Heart left ventricle (tissue), 13 donors: ENCODE data around the gene PPTC7.

ENCODE experiments used
- POLR2A ChIP-seq, 2 donors: fragments of 450-650 bp; IDR thresholded peaks; one replicate each; pipeline ENCODE4 v1.6.1; 2017; ENCODE audit warnings: antibody characterized with exemption in 2 of 2, mild to moderate bottlenecking in 2 of 2, moderate library complexity in 2 of 2
- TF ChIP-seq, protein P1 (sequence below), 12 donors: fragments of 200-600 bp; sonication (generic) in 4 of 12; IDR thresholded peaks; one replicate each; pipeline versions ENCODE4 v1.5.0 to v1.8.0; 2018 to 2022; ENCODE audit warnings: antibody characterized with exemption in 12 of 12, mild to moderate bottlenecking in 5 of 12
- donor health status: ischemic (EF 13 %, LVEDD 7.1; RV severe dilation, severe dysfunction).
- donor health status: DM: no; HTN: yes; CAD: no.
- donor health status: DM: no; HTN: no; CAD: no.
- donor health status: ischemic (EF 25% LVEDD 6.9; RV normal size, moderate dysfunction).
- donor health status: ischemic (EF 25% LVEDD 5.7; RV mildly dilated, moderate dysfunction).
- donor health status: ischemic (EF 35%, LVEDD 5.7; RV mildly dilated, moderate dysfunction).
- donor health status: nonischemic (EF 11% LVEDD 7.7; RV severe dilation, severe dysfunction).
- donor health status: DM: yes; HTN: yes; CAD: no.
- donor health status: PGD.
- donor health status: ischemic (EF 29% LVEDD 5.4; RV normal size, mild dysfunction).
- donor health status: nonischemic (EF 23%, LVEDD 6.1; RV moderate dilation, normal function).

DNA sequence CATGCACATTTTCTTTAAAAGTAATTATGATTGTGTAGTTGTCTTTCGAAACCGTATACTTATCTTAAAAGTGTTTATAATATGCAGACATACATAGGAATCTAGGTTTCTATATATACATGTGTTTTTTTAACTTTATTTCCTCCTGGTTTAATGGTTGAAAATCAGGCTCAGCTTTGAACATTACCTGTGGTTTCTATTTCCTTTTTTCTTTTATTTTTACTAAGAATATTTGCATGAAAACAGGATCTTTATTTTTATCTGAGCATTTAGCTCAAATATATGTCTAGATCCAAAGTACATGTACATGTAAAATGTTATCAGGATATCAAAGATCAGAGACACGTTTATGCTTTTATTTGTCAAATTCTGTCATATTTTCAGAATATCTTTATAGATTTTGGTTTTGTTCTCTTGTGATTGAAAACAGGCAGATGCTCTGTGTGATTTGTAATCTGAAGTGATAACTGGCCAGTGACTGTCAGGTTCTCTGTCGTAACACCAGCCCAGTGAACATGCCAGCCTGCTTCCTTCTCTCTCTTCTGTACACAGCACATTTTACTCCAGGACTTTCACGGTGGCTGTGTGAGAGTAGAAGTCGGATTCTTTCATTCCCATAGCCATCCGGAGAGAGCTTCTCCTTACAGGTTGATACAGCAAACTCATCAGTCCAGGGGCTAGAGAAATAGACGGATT, 44.5 kb upstream of the PPTC7 start:
- TF ChIP-seq, protein P1, sequence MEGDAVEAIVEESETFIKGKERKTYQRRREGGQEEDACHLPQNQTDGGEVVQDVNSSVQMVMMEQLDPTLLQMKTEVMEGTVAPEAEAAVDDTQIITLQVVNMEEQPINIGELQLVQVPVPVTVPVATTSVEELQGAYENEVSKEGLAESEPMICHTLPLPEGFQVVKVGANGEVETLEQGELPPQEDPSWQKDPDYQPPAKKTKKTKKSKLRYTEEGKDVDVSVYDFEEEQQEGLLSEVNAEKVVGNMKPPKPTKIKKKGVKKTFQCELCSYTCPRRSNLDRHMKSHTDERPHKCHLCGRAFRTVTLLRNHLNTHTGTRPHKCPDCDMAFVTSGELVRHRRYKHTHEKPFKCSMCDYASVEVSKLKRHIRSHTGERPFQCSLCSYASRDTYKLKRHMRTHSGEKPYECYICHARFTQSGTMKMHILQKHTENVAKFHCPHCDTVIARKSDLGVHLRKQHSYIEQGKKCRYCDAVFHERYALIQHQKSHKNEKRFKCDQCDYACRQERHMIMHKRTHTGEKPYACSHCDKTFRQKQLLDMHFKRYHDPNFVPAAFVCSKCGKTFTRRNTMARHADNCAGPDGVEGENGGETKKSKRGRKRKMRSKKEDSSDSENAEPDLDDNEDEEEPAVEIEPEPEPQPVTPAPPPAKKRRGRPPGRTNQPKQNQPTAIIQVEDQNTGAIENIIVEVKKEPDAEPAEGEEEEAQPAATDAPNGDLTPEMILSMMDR (IDR thresholded peaks at IDR 0.05), result no peak
- TF ChIP-seq POLR2A (IDR thresholded peaks at IDR 0.05), result no peak
